ENCODE data around the gene DENND6A. TPM values are rescaled to one million over a fixed set of nuclear protein-coding genes. Genes with fewer than 3 reads are reported as not detected.

The DENND6A gene
- total RNA-seq, 1 donor from 2014 or later, result 26.1 TPM

DNA sequence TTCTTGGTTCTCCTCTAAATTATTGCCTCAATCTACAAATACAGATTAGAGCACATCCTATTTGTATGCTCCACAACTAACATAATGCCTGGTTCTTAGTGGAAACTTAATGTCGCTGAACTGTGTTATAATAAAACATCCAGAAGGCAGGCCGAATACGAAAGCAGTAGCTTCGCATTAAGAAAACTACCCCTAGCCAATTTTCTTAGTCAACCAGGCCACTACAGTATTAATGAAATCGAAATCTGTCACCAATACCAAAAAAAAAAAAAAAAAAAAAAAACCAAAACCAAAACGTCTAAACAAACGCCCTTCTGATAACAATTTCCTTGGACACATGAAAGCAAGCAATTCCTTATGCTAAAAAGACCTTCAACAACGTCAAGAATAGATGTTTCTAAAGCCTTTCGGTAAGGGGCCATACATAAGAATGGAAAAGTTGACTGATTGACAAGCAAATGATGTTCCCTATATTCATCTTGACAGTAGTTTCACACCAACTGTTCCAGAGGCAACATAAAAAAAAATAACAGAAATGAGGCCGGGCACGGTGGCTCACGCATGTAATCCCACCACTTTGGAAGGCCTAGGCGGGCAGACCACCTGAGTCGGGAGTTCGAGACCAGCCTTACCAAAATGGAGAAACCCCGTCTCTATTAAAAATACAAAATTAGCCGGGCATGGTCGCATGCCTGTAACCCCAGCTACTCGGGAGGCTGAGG is 1.3 kb downstream of the DENND6A start:
- DNase-seq (ENCODE audit: low read depth) (peak; percentile 32), FAIRE-seq (no peak)
- Histone ChIP-seq H3K36me3 (ENCODE audit: control insufficient read depth, insufficient read depth, low read length) (peaks cover 1% of the 10 kb centered on the region), H3K27me3 (ENCODE audit: control insufficient read depth, insufficient read depth, low read length) (no peaks in the 10 kb centered on the region), H3K4me3 (ENCODE audit: low read depth, low read length) (peak overlapping the region; percentile 69)
- TF ChIP-seq, protein P1, sequence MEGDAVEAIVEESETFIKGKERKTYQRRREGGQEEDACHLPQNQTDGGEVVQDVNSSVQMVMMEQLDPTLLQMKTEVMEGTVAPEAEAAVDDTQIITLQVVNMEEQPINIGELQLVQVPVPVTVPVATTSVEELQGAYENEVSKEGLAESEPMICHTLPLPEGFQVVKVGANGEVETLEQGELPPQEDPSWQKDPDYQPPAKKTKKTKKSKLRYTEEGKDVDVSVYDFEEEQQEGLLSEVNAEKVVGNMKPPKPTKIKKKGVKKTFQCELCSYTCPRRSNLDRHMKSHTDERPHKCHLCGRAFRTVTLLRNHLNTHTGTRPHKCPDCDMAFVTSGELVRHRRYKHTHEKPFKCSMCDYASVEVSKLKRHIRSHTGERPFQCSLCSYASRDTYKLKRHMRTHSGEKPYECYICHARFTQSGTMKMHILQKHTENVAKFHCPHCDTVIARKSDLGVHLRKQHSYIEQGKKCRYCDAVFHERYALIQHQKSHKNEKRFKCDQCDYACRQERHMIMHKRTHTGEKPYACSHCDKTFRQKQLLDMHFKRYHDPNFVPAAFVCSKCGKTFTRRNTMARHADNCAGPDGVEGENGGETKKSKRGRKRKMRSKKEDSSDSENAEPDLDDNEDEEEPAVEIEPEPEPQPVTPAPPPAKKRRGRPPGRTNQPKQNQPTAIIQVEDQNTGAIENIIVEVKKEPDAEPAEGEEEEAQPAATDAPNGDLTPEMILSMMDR (IDR thresholded peaks at IDR 0.05; ENCODE audit: insufficient read depth, low read length, severe bottlenecking), result no peak

DNA sequence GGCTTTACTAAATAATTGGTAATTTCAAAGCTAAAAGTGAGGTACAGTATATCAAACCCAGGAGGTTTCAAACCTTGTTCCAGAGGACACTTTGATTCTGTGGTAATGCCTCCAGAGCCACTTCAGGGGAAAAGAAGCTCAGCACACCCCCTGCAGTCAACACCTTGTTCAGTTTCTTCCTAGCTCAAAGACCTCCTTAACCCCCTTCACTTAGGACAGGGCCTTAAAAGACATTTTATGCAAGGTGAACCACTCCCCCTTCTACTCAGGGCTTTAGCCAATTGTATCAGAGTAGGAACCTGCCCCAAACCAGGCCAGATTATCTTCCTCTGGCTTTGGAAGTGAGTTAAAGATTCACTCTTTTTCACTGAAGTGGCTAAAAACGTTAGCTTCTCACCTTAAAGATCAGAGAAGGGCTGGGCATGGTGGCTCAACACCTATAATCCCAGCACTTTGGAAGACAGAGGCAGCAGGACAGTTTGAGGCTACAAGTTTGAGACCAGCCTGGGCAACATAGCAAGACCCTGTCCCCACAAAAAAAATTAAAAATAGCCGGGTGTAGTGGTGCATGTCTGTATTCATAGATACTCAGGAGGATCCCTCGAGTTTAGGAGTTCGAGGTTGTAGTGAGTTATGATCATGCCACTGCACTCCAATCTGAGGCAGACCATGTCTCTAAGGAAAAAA is 3.4 kb downstream of the DENND6A start:
- TF ChIP-seq, protein P1 (IDR thresholded peaks at IDR 0.05; ENCODE audit: insufficient read depth, low read length, severe bottlenecking), result no peak
- Histone ChIP-seq H3K27me3 (ENCODE audit: control insufficient read depth, insufficient read depth, low read length) (no peaks in the 10 kb centered on the region), H3K4me3 (ENCODE audit: low read depth, low read length) (no peak overlapping the region), H3K36me3 (ENCODE audit: control insufficient read depth, insufficient read depth, low read length) (peaks cover 1% of the 10 kb centered on the region)
- FAIRE-seq (no peak), DNase-seq (ENCODE audit: low read depth) (no peak)

DNA sequence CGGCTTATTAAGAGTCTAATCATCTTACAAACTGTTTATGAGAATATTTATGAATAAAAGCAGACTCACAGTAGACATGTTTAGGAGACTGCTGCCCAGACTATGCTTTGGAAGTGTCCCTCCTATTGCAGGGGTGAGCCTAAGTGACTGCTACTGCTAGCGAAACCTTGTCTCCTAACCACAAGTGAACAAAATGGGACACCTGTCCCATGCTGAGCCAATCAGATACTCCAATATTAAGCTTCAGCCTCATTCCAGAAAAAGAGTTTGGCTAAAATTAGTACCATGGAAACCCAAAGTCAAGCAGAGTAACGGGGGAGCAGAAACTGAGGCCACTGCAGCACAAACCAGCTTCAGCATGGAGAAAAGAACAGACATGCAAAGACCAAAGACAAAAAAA is 4.6 kb downstream of the DENND6A start:
- H3K36me3 ChIP-seq (ENCODE audit: control insufficient read depth, insufficient read depth, low read length), result peaks cover 2% of the 10 kb centered on the region
- TF ChIP-seq, protein P1 (IDR thresholded peaks at IDR 0.05; ENCODE audit: insufficient read depth, low read length, severe bottlenecking), result no peak
- FAIRE-seq, result no peak
- DNase-seq (ENCODE audit: low read depth), result no peak
- no peaks in the 10 kb centered on the region for H3K27me3 ChIP-seq (ENCODE audit: control insufficient read depth, insufficient read depth, low read length)
- H3K4me3 ChIP-seq (ENCODE audit: low read depth, low read length), result no peak overlapping the region

DNA sequence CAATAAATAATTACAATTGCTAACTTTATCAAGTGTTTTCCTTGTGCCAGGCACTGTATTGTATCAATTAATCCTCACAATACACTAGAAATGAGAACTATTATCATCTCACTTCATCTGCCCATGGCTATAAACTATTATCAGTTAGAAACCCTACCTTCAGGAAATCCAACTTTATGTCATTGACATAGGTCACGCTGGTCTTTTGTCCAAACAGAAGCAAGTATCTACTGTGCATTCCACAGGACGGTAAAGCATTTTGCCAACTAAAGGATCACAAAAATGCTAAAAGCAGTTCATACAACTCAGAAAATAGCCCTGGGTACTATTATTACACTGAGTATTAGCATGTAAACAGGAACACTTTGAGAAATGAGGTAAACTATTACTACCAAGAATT is 9.6 kb downstream of the DENND6A start:
- TF ChIP-seq, protein P1 (IDR thresholded peaks at IDR 0.05; ENCODE audit: insufficient read depth, low read length, severe bottlenecking), result no peak
- no peak for FAIRE-seq
- no peak overlapping the region for H3K4me3 ChIP-seq (ENCODE audit: low read depth, low read length)
- peaks cover 2% of the 10 kb centered on the region for H3K36me3 ChIP-seq (ENCODE audit: control insufficient read depth, insufficient read depth, low read length)
- no peak for DNase-seq (ENCODE audit: low read depth)
- no peaks in the 10 kb centered on the region for H3K27me3 ChIP-seq (ENCODE audit: control insufficient read depth, insufficient read depth, low read length)

DNA sequence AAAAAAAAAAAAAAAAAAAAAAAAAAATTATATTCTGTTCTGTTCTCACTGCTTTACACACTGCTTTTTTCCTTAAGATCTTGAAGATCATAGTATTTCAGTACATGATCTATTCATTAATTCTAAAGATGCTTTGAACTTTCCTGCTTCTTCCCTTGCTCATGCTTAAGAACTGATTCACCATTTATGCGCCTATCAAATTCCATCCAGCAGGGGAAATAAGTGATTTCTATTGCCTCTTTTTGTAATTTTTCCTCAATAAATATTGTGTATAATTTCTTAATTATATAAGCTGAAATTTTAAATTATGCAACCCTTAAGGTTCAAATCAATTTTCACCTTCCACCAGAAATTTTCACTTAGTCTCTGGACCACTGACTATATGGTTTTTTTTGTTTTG is 10.6 kb downstream of the DENND6A start:
- DNase-seq (ENCODE audit: low read depth) (peak; percentile 11), FAIRE-seq (no peak)
- TF ChIP-seq, protein P1 (IDR thresholded peaks at IDR 0.05; ENCODE audit: insufficient read depth, low read length, severe bottlenecking), result no peak
- Histone ChIP-seq H3K4me3 (ENCODE audit: low read depth, low read length) (no peak overlapping the region), H3K36me3 (ENCODE audit: control insufficient read depth, insufficient read depth, low read length) (peaks cover 1% of the 10 kb centered on the region), H3K27me3 (ENCODE audit: control insufficient read depth, insufficient read depth, low read length) (no peaks in the 10 kb centered on the region)
